ENCODE results near the gene NGEF. TPM values are rescaled to one million over a fixed set of nuclear protein-coding genes. Genes with fewer than 3 reads are reported as not detected.

The NGEF gene
- polyA plus RNA-seq, 1 of the 3 experiments (the other 2 are of a cell fraction) = 1.4 TPM

DNA sequence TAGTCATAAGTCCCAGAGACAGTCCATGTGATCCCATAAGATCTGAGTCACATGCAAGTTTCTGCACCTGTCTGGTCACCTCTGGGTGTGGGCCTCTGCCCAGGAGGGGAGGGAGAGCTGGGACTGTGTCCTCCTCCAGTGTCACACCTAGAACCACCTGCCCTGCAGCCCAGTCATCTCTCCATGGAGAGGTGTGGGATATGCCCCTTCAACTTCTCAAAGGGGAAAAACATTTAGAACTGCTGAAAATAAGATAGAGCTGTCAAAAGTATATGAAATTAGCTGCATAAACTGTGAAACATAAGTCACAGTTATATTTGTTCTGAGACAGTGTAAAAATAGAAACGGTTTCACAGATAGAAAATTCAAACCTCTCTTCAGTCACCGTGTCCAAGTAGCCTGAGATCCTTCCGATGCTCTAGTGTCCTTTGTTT lies 55.4 kb downstream of the NGEF start:
- ChIA-PET CTCF (no interaction called here), POLR2A (no interaction called here)
- Histone ChIP-seq H3K27ac (ENCODE audit: low read depth in 2 of 2, low read length in 1 of 2) (no peak overlapping the region), H3K4me1 (ENCODE audit: control insufficient read depth in 1 of 2, insufficient read depth in 2 of 2, low read depth in 1 of 2, low read length in 1 of 2) (no peaks in the 10 kb centered on the region), H3K9ac (no peak overlapping the region), H3K9me3 (no peaks in the 10 kb centered on the region; the same call in 1 of the 2 replicates), H3F3A (replicated peaks; ENCODE audit: insufficient read depth) (no peaks in the 10 kb centered on the region), H3K9me2 (no peaks in the 10 kb centered on the region), H3K4me2 (no peak overlapping the region), H3K36me3 (replicated peaks in 1 of 2; ENCODE audit: control insufficient read depth in 1 of 2, insufficient read depth in 2 of 2, low read length in 1 of 2) (no peaks in the 10 kb centered on the region), H2AFZ (ENCODE audit: low read depth) (no peak overlapping the region), H4K20me1 (ENCODE audit: insufficient read depth) (no peaks in the 10 kb centered on the region), H3K27me3 (ENCODE audit: insufficient read depth) (peaks cover 5% of the 10 kb centered on the region; the same call in 1 of the 2 replicates), H3K79me2 (ENCODE audit: insufficient read depth) (no peaks in the 10 kb centered on the region), H3K4me3 (ENCODE audit: low read depth in 2 of 2, low read length in 1 of 2) (no peak overlapping the region)
- TF ChIP-seq JUND (IDR thresholded peaks at IDR 0.05) = no peak
- TF ChIP-seq MEF2A (IDR thresholded peaks at IDR 0.05; ENCODE audit: borderline replicate concordance, low read depth) = no peak
- TF ChIP-seq, protein P1, sequence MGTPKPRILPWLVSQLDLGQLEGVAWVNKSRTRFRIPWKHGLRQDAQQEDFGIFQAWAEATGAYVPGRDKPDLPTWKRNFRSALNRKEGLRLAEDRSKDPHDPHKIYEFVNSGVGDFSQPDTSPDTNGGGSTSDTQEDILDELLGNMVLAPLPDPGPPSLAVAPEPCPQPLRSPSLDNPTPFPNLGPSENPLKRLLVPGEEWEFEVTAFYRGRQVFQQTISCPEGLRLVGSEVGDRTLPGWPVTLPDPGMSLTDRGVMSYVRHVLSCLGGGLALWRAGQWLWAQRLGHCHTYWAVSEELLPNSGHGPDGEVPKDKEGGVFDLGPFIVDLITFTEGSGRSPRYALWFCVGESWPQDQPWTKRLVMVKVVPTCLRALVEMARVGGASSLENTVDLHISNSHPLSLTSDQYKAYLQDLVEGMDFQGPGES (IDR thresholded peaks at IDR 0.05; ENCODE audit: low read depth, low read length) = no peak
- TF ChIP-seq GATA2 (CRISPR knock-in tag; IDR thresholded peaks at IDR 0.05) = no peak
- no peak for TF ChIP-seq GABPA (IDR thresholded peaks at IDR 0.05; ENCODE audit: low read depth)
- TF ChIP-seq CHD2 (IDR thresholded peaks at IDR 0.05; ENCODE audit: low read length, partially characterized antibody) = no peak
- TF ChIP-seq TEAD4 (IDR thresholded peaks at IDR 0.05; ENCODE audit: borderline replicate concordance, insufficient read depth) = no peak
- no peak for TF ChIP-seq YY1 (IDR thresholded peaks at IDR 0.05; ENCODE audit: low read depth)
- TF ChIP-seq EP300 (IDR thresholded peaks at IDR 0.05; ENCODE audit: borderline replicate concordance in 1 of 2, low read depth in 1 of 2, low read length in 1 of 2) = no peak
- no peak for TF ChIP-seq FOXM1 (IDR thresholded peaks at IDR 0.05; ENCODE audit: low read depth)
- TF ChIP-seq EZH2phosphoT487 (IDR thresholded peaks at IDR 0.05; ENCODE audit: borderline replicate concordance, low read depth) = no peak
- TF ChIP-seq TCF12 (IDR thresholded peaks at IDR 0.05) = no peak
- TF ChIP-seq, protein P2, sequence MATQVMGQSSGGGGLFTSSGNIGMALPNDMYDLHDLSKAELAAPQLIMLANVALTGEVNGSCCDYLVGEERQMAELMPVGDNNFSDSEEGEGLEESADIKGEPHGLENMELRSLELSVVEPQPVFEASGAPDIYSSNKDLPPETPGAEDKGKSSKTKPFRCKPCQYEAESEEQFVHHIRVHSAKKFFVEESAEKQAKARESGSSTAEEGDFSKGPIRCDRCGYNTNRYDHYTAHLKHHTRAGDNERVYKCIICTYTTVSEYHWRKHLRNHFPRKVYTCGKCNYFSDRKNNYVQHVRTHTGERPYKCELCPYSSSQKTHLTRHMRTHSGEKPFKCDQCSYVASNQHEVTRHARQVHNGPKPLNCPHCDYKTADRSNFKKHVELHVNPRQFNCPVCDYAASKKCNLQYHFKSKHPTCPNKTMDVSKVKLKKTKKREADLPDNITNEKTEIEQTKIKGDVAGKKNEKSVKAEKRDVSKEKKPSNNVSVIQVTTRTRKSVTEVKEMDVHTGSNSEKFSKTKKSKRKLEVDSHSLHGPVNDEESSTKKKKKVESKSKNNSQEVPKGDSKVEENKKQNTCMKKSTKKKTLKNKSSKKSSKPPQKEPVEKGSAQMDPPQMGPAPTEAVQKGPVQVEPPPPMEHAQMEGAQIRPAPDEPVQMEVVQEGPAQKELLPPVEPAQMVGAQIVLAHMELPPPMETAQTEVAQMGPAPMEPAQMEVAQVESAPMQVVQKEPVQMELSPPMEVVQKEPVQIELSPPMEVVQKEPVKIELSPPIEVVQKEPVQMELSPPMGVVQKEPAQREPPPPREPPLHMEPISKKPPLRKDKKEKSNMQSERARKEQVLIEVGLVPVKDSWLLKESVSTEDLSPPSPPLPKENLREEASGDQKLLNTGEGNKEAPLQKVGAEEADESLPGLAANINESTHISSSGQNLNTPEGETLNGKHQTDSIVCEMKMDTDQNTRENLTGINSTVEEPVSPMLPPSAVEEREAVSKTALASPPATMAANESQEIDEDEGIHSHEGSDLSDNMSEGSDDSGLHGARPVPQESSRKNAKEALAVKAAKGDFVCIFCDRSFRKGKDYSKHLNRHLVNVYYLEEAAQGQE (IDR thresholded peaks at IDR 0.05; ENCODE audit: low read depth, low read length) = no peak
- no peak for TF ChIP-seq ELF1 (IDR thresholded peaks at IDR 0.05)
- no peak for TF ChIP-seq POLR2AphosphoS5 (IDR thresholded peaks at IDR 0.05; ENCODE audit: low read depth, low read length)
- TF ChIP-seq RFX5 (IDR thresholded peaks at IDR 0.05; ENCODE audit: low read length) = no peak
- TF ChIP-seq NFIC (IDR thresholded peaks at IDR 0.05; ENCODE audit: borderline replicate concordance) = no peak
- TF ChIP-seq MXI1 (IDR thresholded peaks at IDR 0.05; ENCODE audit: low read depth, low read length) = no peak
- TF ChIP-seq SMC3 (IDR thresholded peaks at IDR 0.05; ENCODE audit: low read depth, low read length) = no peak
- no peak for TF ChIP-seq RXRA (IDR thresholded peaks at IDR 0.05; ENCODE audit: borderline replicate concordance, low read depth)
- no peak for DNase-seq
- 62% methylated on average over 3 of the region's 3 CpGs for WGBS (ENCODE audit: low lambda C conversion rate)
